Endodermal cell (in vitro differentiated cells): Measurements from ENCODE around the gene BATF. TPM values are rescaled to one million over a fixed set of nuclear protein-coding genes. Genes with fewer than 3 reads are reported as not detected.

Experiments
- DNase-seq: peaks from one replicate; pipeline ENCODE4 v3.0.0-alpha.2; 2017
- H3K27ac ChIP-seq: 2 replicates; pipeline ENCODE4 v1.5.1; 2013; ENCODE audit warnings: mild to moderate bottlenecking, low read depth, low read length, moderate library complexity
- H3K27me3 ChIP-seq: 2 replicates; pipeline ENCODE4 v1.6.1; 2013; ENCODE audit warnings: mild to moderate bottlenecking, low read length, moderate library complexity; ENCODE audit not compliant: insufficient read depth, control insufficient read depth, poor library complexity, severe bottlenecking
- H3K36me3 ChIP-seq: 2 replicates; pipeline ENCODE4 v1.7.0; 2013; ENCODE audit warnings: mild to moderate bottlenecking, low read length, moderate library complexity; ENCODE audit not compliant: control insufficient read depth, insufficient read depth
- H3K4me1 ChIP-seq: one replicate; pipeline ENCODE4 v1.7.0; 2013; ENCODE audit warnings: low read length; ENCODE audit not compliant: control insufficient read depth, insufficient read depth
- H3K4me3 ChIP-seq: 2 replicates; pipeline ENCODE4 v1.5.1; 2013; ENCODE audit warnings: mild to moderate bottlenecking, low read length, moderate library complexity
- H3K9ac ChIP-seq: 2 replicates; pipeline ENCODE4 v1.6.1; 2013; ENCODE audit warnings: mild to moderate bottlenecking, low read length, moderate library complexity; ENCODE audit not compliant: poor library complexity, severe bottlenecking; ENCODE audit errors: extremely low read depth
- H3K9me3 ChIP-seq: 2 replicates; pipeline ENCODE4 v1.6.1; 2013; ENCODE audit warnings: mild to moderate bottlenecking, low read length, moderate library complexity; ENCODE audit not compliant: control insufficient read depth
- H3K27ac Mint-ChIP-seq: 2 replicates; pipeline ENCODE4 v1.8.0; 2020; ENCODE audit warnings: mixed read lengths
- H3K27me3 Mint-ChIP-seq: 2 replicates; pipeline ENCODE4 v1.8.0; 2021; ENCODE audit warnings: mild to moderate bottlenecking, mixed read lengths; ENCODE audit not compliant: insufficient read depth
- H3K36me3 Mint-ChIP-seq: 2 replicates; pipeline ENCODE4 v1.8.0; 2020; ENCODE audit warnings: low read depth, mixed read lengths
- H3K4me1 Mint-ChIP-seq: 2 replicates; pipeline ENCODE4 v1.8.0; 2020; ENCODE audit warnings: mixed read lengths
- H3K4me3 Mint-ChIP-seq: 2 replicates; pipeline ENCODE4 v1.8.0; 2020; ENCODE audit warnings: mild to moderate bottlenecking, moderate library complexity, mixed read lengths
- H3K9me3 Mint-ChIP-seq: 2 replicates; pipeline ENCODE4 v1.8.0; 2020; ENCODE audit warnings: mild to moderate bottlenecking, mixed read lengths
- WGBS, 2 experiments: methylation state at CpG; one replicate each; pipeline versions ENCODE4 v1.1.5 to v1.1.7; 2013; ENCODE audit warnings: missing lambda C conversion rate in 2 of 2, mixed read lengths in 1 of 2; ENCODE audit not compliant: insufficient coverage in 1 of 2, insufficient read length in 1 of 2; 5-methylcytosine and 5-hydroxymethylcytosine counted together
- total RNA-seq, 2 donors: library from RNA; stranded (reverse); fragmentation: NEBNext Ultra II Directional in 1 of 2; extraction: Animal tissue kit (Norgen Biotek cat#: 25700) in 1 of 2; gene quantifications; 2 replicates in 1 of 2; 3 replicates in 1 of 2; pipeline ENCODE4 v1.2.1, GENCODE V29; 2021
- TF ChIP-seq, protein P1 (sequence below): fragments of 200-600 bp; sonication (generic); conservative IDR thresholded peaks from 2 replicates; pipeline ENCODE4 v1.5.0; 2021; ENCODE audit warnings: antibody characterized with exemption, mild to moderate bottlenecking

Gene BATF
- total RNA-seq, 2 donors from 2014 or later: not detected

DNA sequence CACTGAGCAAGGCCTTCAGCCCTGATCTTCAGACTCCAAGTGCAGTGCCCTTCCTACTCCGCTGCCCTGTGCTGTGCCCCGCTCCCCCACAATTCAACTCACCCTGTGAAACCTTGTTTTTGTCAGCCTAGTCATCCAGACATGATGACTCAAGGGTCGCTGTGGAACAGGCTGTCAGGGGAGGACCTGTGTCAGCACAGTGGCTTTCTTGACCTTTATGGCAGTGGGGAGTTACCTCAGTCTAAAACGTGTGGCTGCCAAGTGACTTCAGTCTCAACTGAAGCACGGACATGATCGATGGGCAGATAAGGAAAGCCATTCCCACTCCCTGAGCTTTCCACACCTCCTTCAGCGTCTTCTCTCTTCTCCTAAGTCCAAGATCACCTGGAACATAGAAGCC, 39.8 kb downstream of the BATF start:
- Histone ChIP-seq H3K27ac (no peak overlapping the region), H3K36me3 (no peaks in the 10 kb centered on the region), H3K9me3 (peaks cover 10% of the 10 kb centered on the region), H3K27me3 (no peaks in the 10 kb centered on the region), H3K4me3 (no peak overlapping the region), H3K4me1 (no peaks in the 10 kb centered on the region), H3K9ac (no peak overlapping the region)
- TF ChIP-seq, protein P1, sequence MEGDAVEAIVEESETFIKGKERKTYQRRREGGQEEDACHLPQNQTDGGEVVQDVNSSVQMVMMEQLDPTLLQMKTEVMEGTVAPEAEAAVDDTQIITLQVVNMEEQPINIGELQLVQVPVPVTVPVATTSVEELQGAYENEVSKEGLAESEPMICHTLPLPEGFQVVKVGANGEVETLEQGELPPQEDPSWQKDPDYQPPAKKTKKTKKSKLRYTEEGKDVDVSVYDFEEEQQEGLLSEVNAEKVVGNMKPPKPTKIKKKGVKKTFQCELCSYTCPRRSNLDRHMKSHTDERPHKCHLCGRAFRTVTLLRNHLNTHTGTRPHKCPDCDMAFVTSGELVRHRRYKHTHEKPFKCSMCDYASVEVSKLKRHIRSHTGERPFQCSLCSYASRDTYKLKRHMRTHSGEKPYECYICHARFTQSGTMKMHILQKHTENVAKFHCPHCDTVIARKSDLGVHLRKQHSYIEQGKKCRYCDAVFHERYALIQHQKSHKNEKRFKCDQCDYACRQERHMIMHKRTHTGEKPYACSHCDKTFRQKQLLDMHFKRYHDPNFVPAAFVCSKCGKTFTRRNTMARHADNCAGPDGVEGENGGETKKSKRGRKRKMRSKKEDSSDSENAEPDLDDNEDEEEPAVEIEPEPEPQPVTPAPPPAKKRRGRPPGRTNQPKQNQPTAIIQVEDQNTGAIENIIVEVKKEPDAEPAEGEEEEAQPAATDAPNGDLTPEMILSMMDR: no peak
- Mint-ChIP-seq H3K36me3 (no peaks in the 10 kb centered on the region), H3K4me3 (no peak overlapping the region), H3K27ac (no peak overlapping the region), H3K9me3 (peaks cover 8% of the 10 kb centered on the region), H3K4me1 (no peaks in the 10 kb centered on the region), H3K27me3 (peaks cover 19% of the 10 kb centered on the region)
- no peak for DNase-seq
- WGBS, 2 experiments: 74 to 78% methylated on average over 5 to 7 of the region's 7 CpGs

DNA sequence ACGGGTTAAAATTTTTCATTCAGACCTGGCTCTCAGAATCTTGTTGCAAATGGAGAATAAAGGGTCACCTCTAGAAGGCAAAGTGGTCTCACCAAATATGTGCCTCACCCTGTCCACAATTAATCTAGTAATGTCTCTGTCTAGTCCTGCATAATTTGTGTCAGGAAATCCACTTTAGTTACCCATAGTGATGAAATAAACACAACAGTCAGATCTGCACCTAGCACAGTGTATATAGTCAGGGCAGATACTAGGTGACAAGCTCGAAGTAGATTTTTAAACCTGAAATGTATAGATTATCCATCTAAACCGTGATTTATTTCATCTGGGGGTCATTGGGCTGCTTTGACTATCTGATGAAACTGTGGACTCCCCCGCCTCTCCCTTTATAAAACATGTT, 40.2 kb downstream of the BATF start:
- Mint-ChIP-seq H3K27ac (no peak overlapping the region), H3K9me3 (peaks cover 8% of the 10 kb centered on the region), H3K4me3 (no peak overlapping the region), H3K36me3 (no peaks in the 10 kb centered on the region), H3K4me1 (no peaks in the 10 kb centered on the region), H3K27me3 (peaks cover 19% of the 10 kb centered on the region)
- H3K9me3 ChIP-seq: peaks cover 7% of the 10 kb centered on the region
- 82 to 86% methylated on average over 4 of the region's 4 CpGs for WGBS, 2 experiments
- TF ChIP-seq, protein P1: no peak
- DNase-seq: no peak
- no peak overlapping the region for H3K9ac ChIP-seq
- no peak overlapping the region for H3K4me3 ChIP-seq
- H3K36me3 ChIP-seq: no peaks in the 10 kb centered on the region
- H3K4me1 ChIP-seq: no peaks in the 10 kb centered on the region
- H3K27ac ChIP-seq: no peak overlapping the region
- H3K27me3 ChIP-seq: no peaks in the 10 kb centered on the region

DNA sequence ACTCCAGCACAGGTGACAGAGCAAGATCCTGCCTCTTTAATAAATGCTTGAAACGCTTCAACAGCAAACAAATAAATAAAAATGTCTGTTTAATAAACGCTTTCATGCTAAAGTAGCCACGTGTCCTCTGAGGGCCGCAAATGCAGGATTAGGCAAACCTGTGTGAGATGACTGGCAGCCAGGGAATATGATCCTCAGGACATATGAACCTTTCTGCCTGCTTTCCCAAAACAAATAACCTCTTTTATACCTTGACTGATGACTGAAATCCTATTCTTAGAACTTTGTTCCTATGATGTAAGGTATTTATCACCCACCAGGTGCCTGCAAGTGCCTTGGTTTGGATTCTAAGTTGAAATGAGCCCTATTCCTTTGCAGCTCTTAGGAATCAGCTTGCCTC, 41.7 kb downstream of the BATF start:
- no peaks in the 10 kb centered on the region for H3K36me3 ChIP-seq
- H3K4me3 ChIP-seq: no peak overlapping the region
- Mint-ChIP-seq H3K4me1 (no peaks in the 10 kb centered on the region), H3K27ac (no peak overlapping the region), H3K9me3 (no peaks in the 10 kb centered on the region), H3K36me3 (no peaks in the 10 kb centered on the region), H3K4me3 (no peak overlapping the region), H3K27me3 (peaks cover 19% of the 10 kb centered on the region)
- no peak overlapping the region for H3K27ac ChIP-seq
- H3K9ac ChIP-seq: no peak overlapping the region
- H3K9me3 ChIP-seq: no peaks in the 10 kb centered on the region
- H3K4me1 ChIP-seq: no peaks in the 10 kb centered on the region
- TF ChIP-seq, protein P1: no peak
- DNase-seq: no peak
- H3K27me3 ChIP-seq: no peaks in the 10 kb centered on the region
- 86 to 94% methylated on average over 4 of the region's 4 CpGs for WGBS, 2 experiments
